ENCODE measurements around the gene HP1BP3. TPM values are rescaled to one million over a fixed set of nuclear protein-coding genes. Genes with fewer than 3 reads are reported as not detected.

The HP1BP3 gene
- total RNA-seq, 3 donors from 2014 or later (not counting 1 experiment from before 2014, with no cell fraction given) = 243 to 296 (median 274) TPM

GRCh38 chr1:20721117-20722061, 65.7 kb downstream of the HP1BP3 start:
- DNase-seq = peak in 1 of 2 donors; percentile 11
- peaks cover 12% of the 10 kb centered on the region for H3K4me1 ChIP-seq (ENCODE audit: control insufficient read depth, insufficient read depth, low read length)
- 91% methylated on average over 29 of the region's 29 CpGs for whole genome bisulfite sequencing (ENCODE audit: insufficient coverage)
- ATAC-seq = no peak
- H3K9me3 Mint-ChIP-seq = no peaks in the 10 kb centered on the region
- H3K27ac ChIP-seq (ENCODE audit: low read length) = no peak overlapping the region
- peaks cover 7 to 10% of the 10 kb centered on the region in 2 donors for H3K27me3 Mint-ChIP-seq (ENCODE audit: low read depth in 2 of 2)
- peaks cover 5 to 9% of the 10 kb centered on the region in 2 donors for H3K4me1 Mint-ChIP-seq
- H3K36me3 ChIP-seq (ENCODE audit: control insufficient read depth, insufficient read depth, low read length) = no peaks in the 10 kb centered on the region
- TF ChIP-seq, protein P1, sequence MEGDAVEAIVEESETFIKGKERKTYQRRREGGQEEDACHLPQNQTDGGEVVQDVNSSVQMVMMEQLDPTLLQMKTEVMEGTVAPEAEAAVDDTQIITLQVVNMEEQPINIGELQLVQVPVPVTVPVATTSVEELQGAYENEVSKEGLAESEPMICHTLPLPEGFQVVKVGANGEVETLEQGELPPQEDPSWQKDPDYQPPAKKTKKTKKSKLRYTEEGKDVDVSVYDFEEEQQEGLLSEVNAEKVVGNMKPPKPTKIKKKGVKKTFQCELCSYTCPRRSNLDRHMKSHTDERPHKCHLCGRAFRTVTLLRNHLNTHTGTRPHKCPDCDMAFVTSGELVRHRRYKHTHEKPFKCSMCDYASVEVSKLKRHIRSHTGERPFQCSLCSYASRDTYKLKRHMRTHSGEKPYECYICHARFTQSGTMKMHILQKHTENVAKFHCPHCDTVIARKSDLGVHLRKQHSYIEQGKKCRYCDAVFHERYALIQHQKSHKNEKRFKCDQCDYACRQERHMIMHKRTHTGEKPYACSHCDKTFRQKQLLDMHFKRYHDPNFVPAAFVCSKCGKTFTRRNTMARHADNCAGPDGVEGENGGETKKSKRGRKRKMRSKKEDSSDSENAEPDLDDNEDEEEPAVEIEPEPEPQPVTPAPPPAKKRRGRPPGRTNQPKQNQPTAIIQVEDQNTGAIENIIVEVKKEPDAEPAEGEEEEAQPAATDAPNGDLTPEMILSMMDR (IDR thresholded peaks at IDR 0.05) = no peak
- H3K4me3 ChIP-seq (ENCODE audit: low read length) = no peak overlapping the region
- H3K27me3 ChIP-seq (ENCODE audit: control insufficient read depth, insufficient read depth, low read length) = peaks cover 10% of the 10 kb centered on the region
- H3K36me3 Mint-ChIP-seq = no peaks in the 10 kb centered on the region
- no peaks in the 10 kb centered on the region for H3K9me3 ChIP-seq (ENCODE audit: control insufficient read depth, insufficient read depth, low read length)
- no peak overlapping the region for H3K27ac Mint-ChIP-seq
- intact Hi-C loops (cut with micrococcal nuclease) = no loop called here
- no peak overlapping the region for H3K4me3 Mint-ChIP-seq

- Histone ChIP-seq H3K4me1 (ENCODE audit: control insufficient read depth, insufficient read depth, low read length) (peaks cover 12% of the 10 kb centered on the region), H3K9me3 (ENCODE audit: control insufficient read depth, insufficient read depth, low read length) (no peaks in the 10 kb centered on the region), H3K36me3 (ENCODE audit: control insufficient read depth, insufficient read depth, low read length) (no peaks in the 10 kb centered on the region), H3K27ac (ENCODE audit: low read length) (no peak overlapping the region), H3K27me3 (ENCODE audit: control insufficient read depth, insufficient read depth, low read length) (peaks cover 10% of the 10 kb centered on the region), H3K4me3 (ENCODE audit: low read length) (no peak overlapping the region)
- no peak for DNase-seq
- Mint-ChIP-seq H3K4me3 (no peak overlapping the region), H3K4me1 (peaks cover 5 to 13% of the 10 kb centered on the region in 2 donors), H3K36me3 (no peaks in the 10 kb centered on the region), H3K27me3 (ENCODE audit: low read depth in 2 of 2) (peaks cover 12 to 14% of the 10 kb centered on the region in 2 donors), H3K27ac (no peak overlapping the region), H3K9me3 (no peaks in the 10 kb centered on the region)
- no peak for ATAC-seq
- 92% methylated on average over 11 of the region's 12 CpGs for WGBS (ENCODE audit: insufficient coverage)
- intact Hi-C loops (cut with micrococcal nuclease) = no loop called here
- TF ChIP-seq, protein P1 (IDR thresholded peaks at IDR 0.05) = no peak
Observed at GRCh38 chr1:20720631-20721091, 66.4 kb downstream of the HP1BP3 start.

- no peak overlapping the region for H3K27ac Mint-ChIP-seq
- DNase-seq (no peak), ATAC-seq (no peak)
- Histone ChIP-seq H3K4me3 (ENCODE audit: low read length) (no peak overlapping the region), H3K36me3 (ENCODE audit: control insufficient read depth, insufficient read depth, low read length) (no peaks in the 10 kb centered on the region), H3K27ac (ENCODE audit: low read length) (no peak overlapping the region), H3K9me3 (ENCODE audit: control insufficient read depth, insufficient read depth, low read length) (no peaks in the 10 kb centered on the region), H3K27me3 (ENCODE audit: control insufficient read depth, insufficient read depth, low read length) (peaks cover 12% of the 10 kb centered on the region), H3K4me1 (ENCODE audit: control insufficient read depth, insufficient read depth, low read length) (peaks cover 12% of the 10 kb centered on the region)
- no peak overlapping the region for H3K4me3 Mint-ChIP-seq
- 76% methylated on average over 5 of the region's 5 CpGs for WGBS (ENCODE audit: insufficient coverage)
- H3K4me1 Mint-ChIP-seq = peaks cover 5 to 13% of the 10 kb centered on the region in 2 donors
- H3K27me3 Mint-ChIP-seq (ENCODE audit: low read depth in 2 of 2) = peaks cover 12 to 16% of the 10 kb centered on the region in 2 donors
- H3K9me3 Mint-ChIP-seq = no peaks in the 10 kb centered on the region
- intact Hi-C loops (cut with micrococcal nuclease) = no loop called here
- H3K36me3 Mint-ChIP-seq = no peaks in the 10 kb centered on the region
- TF ChIP-seq, protein P1 (IDR thresholded peaks at IDR 0.05) = no peak
Observed at GRCh38 chr1:20719871-20720620, 67.1 kb downstream of the HP1BP3 start.

All from natural killer cell (primary cell).